Aorta (tissue), 5 donors: ENCODE data around the gene TOGARAM2. TPM values are rescaled to one million over a fixed set of nuclear protein-coding genes. Genes with fewer than 3 reads are reported as not detected.

ENCODE experiments used
- ATAC-seq: fragments of 200-7000 bp; cut with Tn5 transposase; one replicate; pipeline ENCODE4 v1.9.1; 2022; ENCODE audit warnings: moderate library complexity; ENCODE audit not compliant: low FRiP score
- DNase-seq, 2 donors: peaks; one replicate each; pipeline ENCODE4 v3.0.0-alpha.2; 2020
- H3K27ac ChIP-seq, 2 donors: one replicate each; pipeline ENCODE4 v1.5.1; 2013; ENCODE audit warnings: low read length in 2 of 2, mild to moderate bottlenecking in 2 of 2, moderate library complexity in 2 of 2, control low read depth in 1 of 2, inconsistent platforms in 1 of 2, low read depth in 1 of 2
- H3K27me3 ChIP-seq, 2 donors: one replicate each; pipeline ENCODE4 v1.6.1; 2013; ENCODE audit warnings: control low read depth in 1 of 2, low read length in 1 of 2, mild to moderate bottlenecking in 1 of 2, moderate library complexity in 1 of 2; ENCODE audit not compliant: insufficient read depth in 2 of 2, control insufficient read depth in 1 of 2
- H3K36me3 ChIP-seq, 2 donors: one replicate each; pipeline ENCODE4 v1.6.1; 2013; ENCODE audit warnings: control low read depth in 1 of 2, low read length in 1 of 2, mild to moderate bottlenecking in 1 of 2; ENCODE audit not compliant: insufficient read depth in 2 of 2, control insufficient read depth in 1 of 2
- H3K4me1 ChIP-seq, 2 donors: one replicate each; pipeline ENCODE4 v1.6.1; 2013; ENCODE audit warnings: low read length in 2 of 2, control low read depth in 1 of 2, mild to moderate bottlenecking in 1 of 2, moderate library complexity in 1 of 2; ENCODE audit not compliant: insufficient read depth in 2 of 2, control insufficient read depth in 1 of 2
- H3K4me3 ChIP-seq, 2 donors: one replicate each; pipeline ENCODE4 v1.5.1; 2013; ENCODE audit warnings: low read length in 2 of 2, control low read depth in 1 of 2, mild to moderate bottlenecking in 1 of 2
- H3K9me3 ChIP-seq: one replicate; pipeline ENCODE4 v1.6.1; 2013; ENCODE audit warnings: mild to moderate bottlenecking, low read length; ENCODE audit not compliant: control insufficient read depth
- whole genome bisulfite sequencing, 2 donors: extraction: QIAGEN DNeasy Blood & Tissue Kit; methylation state at CpG; one replicate each; pipeline ENCODE4 v1.1.7; 2013; 5-methylcytosine and 5-hydroxymethylcytosine counted together
- intact Hi-C, 2 donors: fragments of 100-400 bp; cut with DNase I; formaldehyde crosslinking; loops; one replicate each; pipeline versions ENCODE4 v1.14.2 to v1.15.0; 2022
- long read RNA-seq, 2 donors: library from polyadenylated mRNA; unstranded; transcript quantifications; one replicate each; pipeline ENCODE4 v2.0.0, GENCODE V29; 2020 to 2021
- polyA plus RNA-seq, 2 donors: library from polyadenylated mRNA; stranded (reverse); fragments of 200-250 nt; gene quantifications; one replicate each; pipeline ENCODE4 v1.2.3, GENCODE V29; 2013
- total RNA-seq, 2 donors: library from RNA; stranded (reverse); fragmentation: NEBNext Ultra II Directional; extraction: Animal tissue kit (Norgen Biotek cat#: 25700); gene quantifications; one replicate each; pipeline ENCODE4 v1.2.1, GENCODE V29; 2021
- donor health status: healthy with polysubstance abuse.
- donor health status: Bipolar disorder and iron deficiency.
- donor health status: DM: no; HTN: no; CAD: no.
- donor health status: DM: no; HTN: no; CAD: no.
- donor health status: DM: yes; HTN: yes; CAD: no.

TOGARAM2 gene
- under 1 TPM; 0.65 to 0.78 TPM for total RNA-seq
- 1 to 10 TPM in 1 of 2 donors, under 1 TPM in 1; 0.50 to 2.2 TPM for polyA plus RNA-seq
- long read RNA-seq, donor 1, result 0 reads
- long read RNA-seq, donor 2, result 0 reads

- intact Hi-C loops, result no loop called here
- 5 to 9% methylated on average over 10 of the region's 10 CpGs for WGBS, 2 donors
- Histone ChIP-seq H3K27ac (no peak within 1 kb of the TSS), H3K36me3 (no peaks in the 10 kb centered on the region), H3K27me3 (no peaks in the 10 kb centered on the region), H3K4me1 (no peaks in the 10 kb centered on the region), H3K4me3 (no peak within 1 kb of the TSS), H3K9me3 (no peaks in the 10 kb centered on the region)
- DNase-seq (no peak), ATAC-seq (peak; percentile 66)
Measured at GRCh38 chr2:28981016-28981441, at the start of gene TOGARAM2. TOGARAM2 (plus strand) TSS chr2:28981298; CDS start chr2:28994835, 13,537 bp downstream.

- Histone ChIP-seq H3K4me3 (no peak overlapping the region), H3K27ac (no peak overlapping the region), H3K9me3 (no peaks in the 10 kb centered on the region), H3K36me3 (peaks cover 2 to 3% of the 10 kb centered on the region in 2 donors), H3K4me1 (no peaks in the 10 kb centered on the region), H3K27me3 (no peaks in the 10 kb centered on the region)
- ATAC-seq (no peak), DNase-seq (no peak)
- 92 to 93% methylated on average over 2 of the region's 2 CpGs for WGBS, 2 donors
- intact Hi-C loops, result no loop called here
Measured at GRCh38 chr2:28934769-28935168, 46.3 kb upstream of the TOGARAM2 start.

GRCh38 chr2:28941008-28941407 is 40.1 kb upstream of the TOGARAM2 start:
- Histone ChIP-seq H3K36me3 (peaks cover 2 to 12% of the 10 kb centered on the region in 2 donors), H3K27ac (no peak overlapping the region), H3K27me3 (no peaks in the 10 kb centered on the region), H3K9me3 (no peaks in the 10 kb centered on the region), H3K4me1 (no peaks in the 10 kb centered on the region), H3K4me3 (no peak overlapping the region)
- intact Hi-C loops, result no loop called here
- WGBS, 2 donors, result 85 to 88% methylated on average over 3 of the region's 3 CpGs
- DNase-seq (no peak), ATAC-seq (no peak)

- H3K9me3 ChIP-seq, result no peaks in the 10 kb centered on the region
- 89 to 92% methylated on average over 14 of the region's 14 CpGs for WGBS, 2 donors
Measured at GRCh38 chr2:28944535-28945248, 36.4 kb upstream of the TOGARAM2 start.

GRCh38 chr2:28948160-28948559 is 32.9 kb upstream of the TOGARAM2 start:
- intact Hi-C loops, result no loop called here
- no peaks in the 10 kb centered on the region for H3K4me1 ChIP-seq
- H3K4me3 ChIP-seq, result no peak overlapping the region
- no peaks in the 10 kb centered on the region for H3K9me3 ChIP-seq
- no peak for DNase-seq
- no peak for ATAC-seq
- WGBS, 2 donors, result 90 to 91% methylated on average over 2 of the region's 2 CpGs
- H3K36me3 ChIP-seq, result peaks cover 3 to 10% of the 10 kb centered on the region in 2 donors
- H3K27me3 ChIP-seq, result no peaks in the 10 kb centered on the region
- H3K27ac ChIP-seq, result no peak overlapping the region

More at GRCh38 chr2:28944535-28945248, 36.4 kb upstream of the TOGARAM2 start:
- Histone ChIP-seq H3K27ac (no peak overlapping the region), H3K36me3 (peaks cover 9 to 10% of the 10 kb centered on the region in 2 donors), H3K27me3 (no peaks in the 10 kb centered on the region), H3K4me3 (no peak overlapping the region), H3K4me1 (no peaks in the 10 kb centered on the region)
- no peak for ATAC-seq
- intact Hi-C loops, result no loop called here
- DNase-seq, result no peak

GRCh38 chr2:28949190-28949589 is 31.9 kb upstream of the TOGARAM2 start:
- H3K9me3 ChIP-seq, result no peaks in the 10 kb centered on the region
- ATAC-seq, result no peak
- no peak for DNase-seq
- H3K27ac ChIP-seq, result no peak overlapping the region
- no peak overlapping the region for H3K4me3 ChIP-seq
- peaks cover 0 to 10% of the 10 kb centered on the region in 2 donors for H3K36me3 ChIP-seq
- intact Hi-C loops, result no loop called here
- H3K27me3 ChIP-seq, result no peaks in the 10 kb centered on the region
- no peaks in the 10 kb centered on the region for H3K4me1 ChIP-seq
- WGBS, 2 donors, result 91 to 99% methylated on average over 1 of the region's 1 CpG

GRCh38 chr2:28949617-28950305 is 31.3 kb upstream of the TOGARAM2 start:
- DNase-seq (no peak), ATAC-seq (no peak)
- intact Hi-C loops, result loop anchor here in 1 of 2 donors (10.0 kb wide), 1 partner anchor 1125 kb away; no protein-coding TSS in a partner anchor
- Histone ChIP-seq H3K27me3 (no peaks in the 10 kb centered on the region), H3K4me1 (no peaks in the 10 kb centered on the region), H3K4me3 (no peak overlapping the region), H3K27ac (no peak overlapping the region), H3K36me3 (peaks cover 0 to 10% of the 10 kb centered on the region in 2 donors), H3K9me3 (no peaks in the 10 kb centered on the region)
- WGBS, 2 donors, result 87 to 89% methylated on average over 11 of the region's 11 CpGs

- no peaks in the 10 kb centered on the region for H3K27me3 ChIP-seq
- intact Hi-C loops, result loop anchor here in 1 of 2 donors (10.0 kb wide), 1 partner anchor 1124 kb away; no protein-coding TSS in a partner anchor
- no peaks in the 10 kb centered on the region for H3K4me1 ChIP-seq
- no peaks in the 10 kb centered on the region for H3K9me3 ChIP-seq
- DNase-seq, result no peak
- ATAC-seq, result no peak
- H3K27ac ChIP-seq, result no peak overlapping the region
- H3K4me3 ChIP-seq, result no peak overlapping the region
- 94% methylated on average over 12 of the region's 12 CpGs for WGBS, 2 donors
- peaks cover 0 to 8% of the 10 kb centered on the region in 2 donors for H3K36me3 ChIP-seq
Measured at GRCh38 chr2:28950941-28951630, 30.0 kb upstream of the TOGARAM2 start.
